DMS 273 (cell line): Measurements from ENCODE around the gene EID2.

Experiments used
- DNase-seq: peaks from one replicate; lab custom pipeline; 2025; ENCODE audit not compliant: unreplicated experiment; lab: John Stamatoyannopoulos, UW

Gene EID2

GRCh38 chr19:39539518-39540332, at the start of gene EID2:
Gene EID2 (minus strand): TSS chr19:39540161. CDS start chr19:39540079, 82 bp downstream.
- DNase-seq, result peak; percentile 97

- no peak for DNase-seq
Observed at GRCh38 chr19:39588066-39588465, 48.1 kb upstream of the EID2 start.

- DNase-seq, result no peak
Observed at GRCh38 chr19:39587496-39587895, 47.5 kb upstream of the EID2 start.

- DNase-seq, result no peak
Observed at GRCh38 chr19:39582891-39583625, 43.1 kb upstream of the EID2 start.

GRCh38 chr19:39582442-39582841, 42.5 kb upstream of the EID2 start:
- DNase-seq, result no peak

GRCh38 chr19:39568604-39569003, 28.6 kb upstream of the EID2 start:
- DNase-seq, result no peak

GRCh38 chr19:39566064-39566463, 26.1 kb upstream of the EID2 start:
- DNase-seq, result no peak

- DNase-seq, result no peak
Observed at GRCh38 chr19:39563408-39563807, 23.4 kb upstream of the EID2 start.

- DNase-seq, result no peak
Observed at GRCh38 chr19:39558624-39559117, 18.7 kb upstream of the EID2 start.

- DNase-seq, result no peak
Observed at GRCh38 chr19:39557811-39558623, 18.1 kb upstream of the EID2 start.

- DNase-seq, result no peak
Observed at GRCh38 chr19:39555883-39556282, 15.9 kb upstream of the EID2 start.

- DNase-seq, result no peak
Observed at GRCh38 chr19:39554701-39555311, 14.8 kb upstream of the EID2 start.

GRCh38 chr19:39553082-39553652, 13.2 kb upstream of the EID2 start:
- DNase-seq, result no peak

- DNase-seq, result no peak
Observed at GRCh38 chr19:39550197-39550596, 10.2 kb upstream of the EID2 start.

GRCh38 chr19:39546599-39546998, 6.6 kb upstream of the EID2 start:
- DNase-seq, result peak; percentile 17

GRCh38 chr19:39544911-39545310, 5.0 kb upstream of the EID2 start:
- no peak for DNase-seq

- DNase-seq, result no peak
Observed at GRCh38 chr19:39544226-39544903, 4.4 kb upstream of the EID2 start.

GRCh38 chr19:39543477-39543857, 3.5 kb upstream of the EID2 start:
- no peak for DNase-seq

- no peak for DNase-seq
Observed at GRCh38 chr19:39542206-39542605, 2.2 kb upstream of the EID2 start.

GRCh38 chr19:39540333-39540673, 342 bp upstream of the EID2 start:
- no peak for DNase-seq
